Endothelial cell of hepatic sinusoid (primary cell): Measurements from ENCODE around the gene RAB40C.

ENCODE experiments used
- in situ Hi-C: cut with HindIII; loops from 2 replicates; pipeline ENCODE4 v1.10.0; 2017; ENCODE audit warnings: low sequenced_read_pairs

RAB40C gene

DNA sequence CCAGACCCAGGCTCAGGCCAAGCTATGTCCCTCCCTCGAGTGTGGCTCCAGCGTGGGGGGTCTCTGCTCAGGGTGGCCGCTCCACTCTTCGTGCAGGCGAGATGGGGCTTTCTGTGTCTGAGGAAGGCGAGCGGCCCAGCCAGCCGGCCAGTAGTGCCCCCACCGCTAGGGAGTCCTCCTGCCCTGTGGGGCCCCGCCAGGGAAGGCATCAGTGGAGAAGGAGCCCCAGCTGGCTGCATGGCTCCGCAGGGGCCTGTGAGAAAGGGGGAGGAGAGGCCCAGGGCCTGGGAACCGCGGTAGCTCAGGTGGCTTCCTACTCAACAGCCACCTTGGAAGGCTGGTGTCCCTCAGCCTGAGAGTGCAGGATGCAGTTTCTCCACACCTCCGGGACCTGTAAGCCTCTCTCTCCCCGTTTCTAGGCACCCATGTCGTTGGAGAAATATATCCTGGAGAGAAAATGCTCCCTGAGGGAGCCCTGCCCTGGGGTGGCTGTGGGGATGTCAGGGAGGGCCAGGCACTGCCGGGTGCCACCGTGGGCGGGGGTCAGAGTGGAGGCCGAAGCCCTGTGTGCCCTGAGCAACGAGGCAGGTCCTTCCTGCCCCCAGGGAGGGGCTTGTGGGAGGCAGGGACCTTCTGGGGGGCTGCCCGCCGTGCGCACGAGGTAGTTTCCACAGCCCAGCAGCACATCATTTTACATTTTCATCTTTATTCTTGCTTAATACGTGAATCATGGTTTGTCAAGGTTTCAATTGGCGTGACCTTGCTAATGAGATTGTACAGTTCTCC, 16.8 kb upstream of the RAB40C start:
- in situ Hi-C loops = no loop called here

DNA sequence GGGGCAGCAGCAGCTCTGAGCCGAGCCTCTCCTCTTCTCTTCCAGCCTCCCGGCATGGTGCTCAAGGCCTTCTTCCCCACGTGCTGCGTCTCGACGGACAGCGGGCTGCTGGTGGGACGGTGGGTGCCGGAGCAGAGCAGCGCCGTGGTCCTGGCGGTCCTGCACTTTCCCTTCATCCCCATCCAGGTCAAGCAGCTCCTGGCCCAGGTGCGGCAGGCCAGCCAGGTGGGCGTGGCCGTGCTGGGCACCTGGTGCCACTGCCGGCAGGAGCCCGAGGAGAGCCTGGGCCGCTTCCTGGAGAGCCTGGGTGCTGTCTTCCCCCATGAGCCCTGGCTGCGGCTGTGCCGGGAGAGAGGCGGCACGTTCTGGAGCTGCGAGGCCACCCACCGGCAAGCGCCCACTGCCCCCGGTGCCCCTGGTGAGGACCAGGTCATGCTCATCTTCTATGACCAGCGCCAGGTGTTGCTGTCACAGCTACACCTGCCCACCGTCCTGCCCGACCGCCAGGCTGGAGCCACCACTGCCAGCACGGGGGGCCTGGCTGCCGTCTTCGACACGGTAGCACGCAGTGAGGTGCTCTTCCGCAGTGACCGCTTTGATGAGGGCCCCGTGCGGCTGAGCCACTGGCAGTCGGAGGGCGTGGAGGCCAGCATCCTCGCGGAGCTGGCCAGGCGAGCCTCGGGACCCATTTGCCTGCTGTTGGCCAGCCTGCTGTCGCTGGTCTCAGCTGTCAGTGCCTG, 15.7 kb upstream of the RAB40C start:
- in situ Hi-C loops = no loop called here

DNA sequence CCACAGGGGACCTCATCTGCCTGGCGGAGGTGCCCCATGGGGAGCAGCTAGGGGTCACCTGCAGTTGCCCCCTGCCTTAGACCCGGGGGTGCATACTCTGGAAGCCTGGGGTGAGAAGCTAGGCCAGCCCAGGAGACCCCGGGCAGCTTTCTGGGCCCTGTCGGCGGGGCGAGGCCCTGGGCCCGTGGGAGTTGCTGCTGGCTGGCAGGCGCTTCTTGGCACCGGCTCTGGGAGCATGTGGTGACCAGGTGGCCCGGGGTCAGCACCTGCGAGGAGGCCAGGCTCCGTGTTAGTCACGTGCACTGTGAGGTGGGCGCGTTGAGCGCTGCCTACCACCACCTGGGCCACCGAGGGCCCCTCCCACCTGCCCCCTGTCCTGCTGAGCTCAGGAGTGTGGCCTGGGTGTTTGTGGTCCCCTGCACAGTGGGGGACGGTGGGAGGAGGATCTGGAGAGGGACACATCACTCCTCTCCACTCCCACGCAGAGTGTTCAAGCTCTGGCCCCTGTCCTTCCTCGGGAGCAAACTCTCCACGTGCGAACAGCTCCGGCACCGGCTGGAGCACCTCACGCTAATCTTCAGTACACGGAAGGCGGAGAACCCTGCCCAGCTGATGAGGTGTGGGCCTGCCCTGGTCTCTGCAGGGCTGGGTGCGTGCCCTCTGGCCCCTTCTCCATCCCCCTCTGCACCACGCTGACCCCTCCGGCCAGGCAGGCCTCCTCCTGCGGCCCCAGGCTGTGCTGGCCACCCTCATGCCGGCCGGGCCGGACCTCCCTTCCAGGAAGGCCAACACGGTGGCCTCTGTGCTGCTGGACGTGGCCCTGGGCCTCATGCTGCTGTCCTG, 14.3 kb upstream of the RAB40C start:
- in situ Hi-C loops = no loop called here

GRCh38 chr16:576197-576822, 13.6 kb upstream of the RAB40C start:
- in situ Hi-C loops = no loop called here

DNA sequence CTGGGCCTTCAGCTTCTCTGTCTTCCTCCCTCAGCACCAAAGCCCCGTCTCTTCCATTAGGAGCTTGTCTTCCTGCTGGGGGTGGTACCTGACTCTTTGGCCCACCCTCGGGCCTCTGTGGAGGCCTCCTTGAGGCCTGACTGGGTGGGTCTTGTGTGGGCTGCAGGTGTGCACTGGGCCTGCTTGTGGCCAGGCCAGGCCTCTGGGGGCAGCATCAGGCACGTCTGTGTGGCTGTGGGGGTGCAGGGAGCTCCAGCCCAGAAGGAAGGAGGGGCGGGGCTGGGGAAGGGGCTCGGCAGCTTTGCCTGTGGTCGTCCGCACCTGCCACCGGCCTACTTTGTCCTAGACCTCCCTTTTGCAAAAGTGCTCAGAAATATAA, 13.1 kb upstream of the RAB40C start:
- in situ Hi-C loops = no loop called here

- in situ Hi-C loops = no loop called here
Measured at GRCh38 chr16:577796-578195, 12.1 kb upstream of the RAB40C start.

DNA sequence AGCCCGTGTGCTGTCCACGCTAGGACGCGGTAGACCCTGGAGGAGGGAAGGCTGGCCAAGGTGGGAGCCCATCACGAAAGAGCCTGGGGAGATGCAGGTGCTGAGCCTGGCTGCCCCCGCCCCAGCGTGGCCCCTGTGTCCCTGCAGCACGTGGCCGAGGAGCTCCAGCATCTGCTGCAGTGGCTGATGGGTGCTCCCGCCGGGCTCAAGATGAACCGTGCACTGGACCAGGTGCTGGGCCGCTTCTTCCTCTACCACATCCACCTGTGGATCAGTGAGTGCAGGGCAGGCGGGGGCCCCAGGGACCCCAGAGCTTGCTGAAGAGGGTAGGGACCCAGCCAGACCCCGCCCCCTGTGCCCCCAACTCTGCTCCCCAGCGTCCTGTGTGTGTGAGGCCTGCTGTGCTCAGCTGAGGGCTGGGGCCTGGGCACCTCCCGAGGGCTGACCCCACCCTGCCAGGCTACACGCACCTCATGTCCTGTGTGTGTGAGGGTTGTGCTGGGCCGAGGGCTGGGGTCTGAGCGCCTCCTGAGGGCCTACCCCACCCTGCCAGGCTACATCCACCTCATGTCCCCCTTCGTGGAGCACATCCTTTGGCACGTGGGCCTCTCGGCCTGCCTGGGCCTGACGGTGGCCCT, 11.5 kb upstream of the RAB40C start:
- in situ Hi-C loops = no loop called here

DNA sequence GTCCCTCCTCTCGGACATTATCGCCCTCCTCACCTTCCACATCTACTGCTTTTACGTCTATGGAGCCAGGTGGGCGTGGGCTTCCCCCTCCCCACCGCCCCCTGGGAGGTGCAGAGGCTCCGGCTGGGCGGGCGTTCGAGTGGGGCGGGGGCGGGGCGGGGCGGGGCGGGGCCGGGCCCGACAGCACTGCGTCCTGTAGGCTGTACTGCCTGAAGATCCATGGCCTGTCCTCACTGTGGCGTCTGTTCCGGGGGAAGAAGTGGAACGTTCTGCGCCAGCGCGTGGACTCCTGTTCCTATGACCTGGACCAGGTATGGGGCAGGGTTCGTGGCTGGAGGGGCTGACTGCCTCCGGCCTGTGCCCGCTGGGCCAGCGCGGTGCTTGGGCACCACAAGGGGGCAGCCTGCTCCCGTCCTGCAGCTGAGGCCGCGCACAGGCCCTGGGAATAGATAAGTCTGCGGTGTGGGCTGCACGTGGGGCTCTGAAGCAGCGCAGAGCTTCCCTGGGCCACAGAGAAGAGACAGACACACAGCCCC, 10.9 kb upstream of the RAB40C start:
- in situ Hi-C loops = no loop called here

DNA sequence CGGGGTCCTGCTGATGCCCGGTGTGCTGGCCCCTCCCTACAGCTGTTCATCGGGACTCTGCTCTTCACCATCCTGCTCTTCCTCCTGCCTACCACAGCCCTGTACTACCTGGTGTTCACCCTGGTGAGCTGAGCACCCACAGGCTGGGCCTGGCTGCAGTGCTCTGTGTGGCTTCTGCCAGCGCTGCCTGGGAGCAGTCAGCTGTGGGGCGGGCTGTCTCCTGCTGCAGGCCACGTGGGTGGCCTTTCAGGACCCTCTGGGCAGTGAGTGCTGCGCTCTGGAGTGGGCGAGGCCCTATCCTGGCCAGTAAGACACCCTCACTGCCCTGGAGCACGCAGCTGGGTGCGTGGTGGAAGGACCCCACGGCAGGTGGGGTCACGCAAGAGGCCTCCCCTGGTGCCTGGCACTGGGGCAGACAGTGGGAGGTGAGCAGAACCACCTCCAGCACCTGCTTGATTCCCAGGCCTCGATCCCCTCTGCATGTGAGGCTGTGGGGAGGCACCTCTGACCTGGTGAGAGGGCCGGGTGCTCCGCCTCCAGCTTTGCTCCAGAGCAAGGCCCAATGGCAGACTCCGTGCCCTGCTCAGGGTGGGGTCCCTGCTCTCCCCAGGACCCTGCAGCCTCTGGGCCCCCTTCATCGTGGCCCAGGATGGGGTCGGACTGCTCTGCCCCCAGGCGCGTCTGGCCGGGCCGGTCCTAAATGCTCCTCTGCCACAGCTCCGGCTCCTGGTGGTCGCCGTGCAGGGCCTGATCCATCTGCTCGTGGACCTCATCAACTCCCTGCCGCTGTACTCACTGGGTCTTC, 9.5 kb upstream of the RAB40C start:
- in situ Hi-C loops = no loop called here

DNA sequence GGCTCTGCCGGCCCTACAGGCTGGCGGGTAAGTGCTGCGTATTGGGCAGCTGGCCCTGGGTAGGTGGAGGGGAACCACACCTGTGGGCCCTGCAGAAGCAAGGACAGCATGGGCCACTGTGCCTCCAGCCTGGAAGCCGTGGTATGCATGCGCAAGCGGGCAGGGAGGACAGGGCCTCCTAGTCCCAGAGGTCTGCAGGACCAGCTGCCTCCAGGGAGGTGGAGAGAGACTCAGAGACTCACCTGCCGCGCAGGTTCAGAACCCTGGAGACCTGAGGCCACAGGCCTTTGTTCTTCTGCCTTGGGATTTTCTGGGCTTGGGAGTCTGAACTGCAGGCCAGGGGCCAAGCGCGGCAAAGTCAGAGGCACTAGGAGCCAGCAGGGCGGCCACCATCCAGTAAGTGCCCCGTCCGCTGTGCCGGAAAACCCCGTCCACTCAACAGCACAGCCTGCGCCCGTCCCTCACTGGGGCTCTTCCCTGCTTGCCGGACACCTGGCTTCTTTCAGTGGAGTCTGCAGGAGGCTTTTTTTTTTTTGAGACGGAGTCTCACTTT, 8.8 kb upstream of the RAB40C start:
- in situ Hi-C loops = no loop called here

GRCh38 chr16:582218-582613, 7.7 kb upstream of the RAB40C start:
- in situ Hi-C loops = no loop called here

DNA sequence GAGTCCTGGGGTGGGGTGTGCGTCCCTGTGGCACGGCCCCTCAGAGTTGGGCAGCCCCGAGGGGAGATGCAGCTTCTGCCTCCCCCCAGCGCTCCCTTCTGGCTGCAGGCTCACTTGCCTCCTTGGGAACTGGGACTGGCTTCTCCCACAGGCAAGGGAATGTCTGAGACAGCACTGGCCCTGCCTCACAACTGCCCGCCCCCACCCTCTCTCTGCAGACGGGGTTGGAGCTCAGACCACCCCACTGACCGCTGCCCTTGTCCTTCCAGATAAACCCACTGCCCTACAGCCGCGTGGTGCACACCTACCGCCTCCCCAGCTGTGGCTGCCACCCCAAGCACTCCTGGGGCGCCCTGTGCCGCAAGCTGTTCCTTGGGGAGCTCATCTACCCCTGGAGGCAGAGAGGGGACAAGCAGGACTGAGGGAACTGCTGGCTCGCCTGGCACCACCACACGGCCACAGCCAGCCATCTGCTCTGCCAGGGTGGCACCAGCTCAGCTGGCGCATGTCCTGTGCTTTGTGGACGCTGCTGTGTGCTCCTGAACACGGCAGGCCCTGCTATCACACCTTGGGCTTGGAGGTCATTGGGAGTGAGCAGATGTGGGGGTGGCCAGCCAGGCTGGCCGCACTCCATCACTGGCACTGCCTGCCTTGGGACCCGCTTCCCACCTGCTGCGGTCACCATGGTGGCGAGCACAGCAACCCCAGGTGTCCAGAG, 7.1 kb upstream of the RAB40C start:
- in situ Hi-C loops = no loop called here

- in situ Hi-C loops = no loop called here
Measured at GRCh38 chr16:583470-583814, 6.4 kb upstream of the RAB40C start.

GRCh38 chr16:583815-584591, 5.9 kb upstream of the RAB40C start:
- in situ Hi-C loops = no loop called here

DNA sequence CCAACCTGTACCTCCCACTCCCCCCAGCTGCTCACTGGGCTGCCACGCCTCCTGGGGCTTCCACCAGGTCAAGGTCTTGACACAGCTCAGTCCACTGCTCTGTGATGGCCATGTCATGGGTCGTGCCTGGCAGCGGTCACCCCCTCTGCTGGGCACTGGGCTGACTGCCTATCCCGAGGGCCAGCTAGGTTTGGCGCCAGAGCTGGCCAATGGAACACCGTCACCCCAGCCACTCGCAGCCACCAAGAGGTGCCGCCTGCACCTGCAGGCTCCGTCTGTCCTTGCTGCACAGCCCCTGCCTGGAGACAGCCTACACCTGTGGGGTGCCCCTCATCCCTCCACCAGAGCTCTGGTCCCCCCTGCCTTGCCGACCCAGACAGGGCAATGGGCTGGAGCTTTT, 4.5 kb upstream of the RAB40C start:
- in situ Hi-C loops = no loop called here

GRCh38 chr16:586047-586644, 3.7 kb upstream of the RAB40C start:
- in situ Hi-C loops = no loop called here
